GM11168 (cell line): ENCODE data around the gene SRRM2.

Experiments used
- in situ Hi-C: fragments of 300-500 bp; cut with MboI; formaldehyde crosslinking; loops from one replicate; pipeline ENCODE4 v1.12.0; 2022; ENCODE audit warnings: low sequenced_read_pairs; ENCODE audit not compliant: unreplicated experiment

SRRM2 gene

DNA sequence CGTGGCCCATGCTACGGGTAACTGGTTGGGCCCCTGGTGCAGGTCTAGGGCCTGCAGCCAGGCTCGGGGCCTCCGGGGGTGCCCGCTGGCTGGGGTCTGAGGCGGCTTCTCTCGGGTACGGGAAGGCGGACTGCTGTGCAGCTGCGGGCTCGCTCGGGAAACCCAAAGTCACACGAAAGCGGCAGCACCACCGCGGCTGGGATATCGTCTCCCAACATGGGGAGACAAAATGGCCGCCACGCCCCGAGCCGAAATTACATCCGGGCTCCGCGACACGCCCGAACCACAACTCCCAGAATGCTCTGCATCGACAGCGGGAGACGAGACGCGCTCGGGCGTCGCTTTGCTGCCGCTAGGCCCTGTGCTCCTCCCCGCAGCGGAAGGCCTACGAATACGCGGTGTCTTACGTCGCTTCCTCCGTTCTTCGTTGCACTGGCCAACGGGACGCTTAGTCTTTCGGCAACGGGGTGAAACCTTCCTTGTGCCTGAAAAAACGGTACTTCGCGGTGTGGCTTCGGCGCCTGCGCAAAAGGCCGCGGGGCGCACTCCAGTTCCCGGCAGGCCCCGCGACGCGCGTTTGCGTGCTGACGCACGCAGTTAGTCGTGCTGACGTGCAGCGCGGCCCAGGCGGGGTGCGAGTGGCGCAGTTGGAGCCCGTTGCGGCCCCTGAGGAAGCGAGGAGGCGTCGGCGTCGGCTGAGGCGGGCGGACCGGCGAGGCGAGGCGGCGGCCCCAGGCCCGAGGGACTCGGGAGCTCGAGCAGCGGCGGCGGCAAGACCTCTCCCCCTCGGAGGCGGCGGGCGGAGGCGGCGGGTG lies at the start of gene SRRM2:
SRRM2 (plus strand) TSS at position 604 of the 815 bp plus-strand sequence. CDS start 3,727 bp downstream, outside the sequence.
- in situ Hi-C loops, result no loop called here

DNA sequence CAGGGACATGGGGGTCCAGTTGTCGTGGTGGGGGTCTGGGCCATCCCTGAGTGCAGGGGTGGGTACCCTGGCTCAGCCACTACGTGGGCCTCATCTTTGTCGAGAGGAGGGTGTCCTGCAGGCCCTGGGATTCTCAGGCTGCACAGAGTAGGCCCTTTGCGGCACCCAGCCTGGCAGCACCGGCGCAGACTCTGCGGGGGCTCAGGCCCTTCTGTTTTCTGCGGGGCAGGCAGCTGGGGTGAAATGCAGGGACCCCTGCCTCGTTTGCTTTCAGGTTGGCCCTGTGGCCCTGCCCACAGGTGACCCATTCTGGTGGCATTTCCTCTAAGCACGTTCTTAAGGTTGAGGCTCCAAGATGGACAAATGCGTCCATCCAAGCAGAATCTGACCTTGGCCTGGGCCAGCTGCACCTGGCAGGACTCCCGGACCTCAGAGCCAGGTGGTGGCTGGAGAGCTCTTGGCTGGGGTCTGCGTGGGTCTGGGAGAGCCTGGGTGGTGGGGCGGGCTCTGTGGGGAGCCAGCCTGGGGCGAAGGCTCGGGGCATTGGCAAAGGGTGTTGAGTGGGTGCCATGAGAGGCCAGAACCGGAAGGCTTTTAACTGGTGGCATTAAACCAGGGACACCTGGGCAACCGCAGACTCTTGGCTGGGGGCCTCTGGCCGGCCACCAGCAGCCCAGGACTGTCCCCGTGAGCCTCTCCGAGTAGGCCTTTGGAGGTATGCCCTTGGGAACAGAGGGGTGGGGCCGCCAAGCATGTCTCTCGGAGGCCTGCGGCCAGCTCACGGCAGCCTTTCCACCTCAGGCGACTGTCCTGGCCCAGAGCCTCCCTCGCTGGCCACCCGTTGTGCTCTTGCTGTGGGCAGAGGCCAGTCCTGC lies 49.3 kb upstream of the SRRM2 start:
- in situ Hi-C loops, result no loop called here

DNA sequence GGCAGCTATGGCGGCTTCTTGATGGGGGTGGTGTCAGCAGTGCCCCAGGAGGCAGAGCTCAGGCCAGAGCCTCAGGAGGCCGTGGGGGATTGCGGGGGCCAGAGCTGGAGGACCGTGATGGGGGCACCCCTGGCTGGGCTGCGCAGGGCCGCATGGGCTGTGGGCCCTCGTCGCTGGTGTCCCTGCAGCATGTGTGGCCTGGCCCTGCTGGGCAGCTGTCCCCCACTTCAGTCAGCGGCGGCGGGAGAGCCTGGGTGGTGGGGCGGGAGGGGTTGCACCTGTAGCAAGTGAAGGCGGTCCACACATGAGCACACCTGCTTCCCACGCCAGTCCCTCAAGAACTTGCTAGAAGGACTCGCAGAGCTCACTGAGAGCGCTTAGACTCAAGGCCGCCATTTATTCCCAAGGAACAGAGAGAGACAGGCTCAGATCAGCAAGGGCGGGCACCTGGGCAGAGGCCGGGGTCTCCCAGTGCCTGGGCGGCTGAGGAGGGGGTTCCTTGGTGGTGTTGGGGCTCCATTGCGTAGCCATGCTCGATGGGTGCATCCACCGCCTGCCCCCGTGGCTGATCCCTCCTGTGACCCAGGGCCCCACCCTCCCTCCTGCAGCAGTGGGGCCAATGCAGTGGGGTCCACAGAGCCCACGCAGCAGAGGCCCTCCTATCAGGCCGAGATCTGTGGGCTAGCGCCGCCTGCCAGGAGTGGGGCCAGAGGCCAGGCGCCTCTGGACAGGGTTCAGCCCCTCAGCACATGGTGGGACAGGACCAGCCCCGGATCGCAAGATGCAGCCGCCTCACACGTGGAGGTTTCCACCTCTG lies 48.1 kb upstream of the SRRM2 start:
- in situ Hi-C loops, result no loop called here

DNA sequence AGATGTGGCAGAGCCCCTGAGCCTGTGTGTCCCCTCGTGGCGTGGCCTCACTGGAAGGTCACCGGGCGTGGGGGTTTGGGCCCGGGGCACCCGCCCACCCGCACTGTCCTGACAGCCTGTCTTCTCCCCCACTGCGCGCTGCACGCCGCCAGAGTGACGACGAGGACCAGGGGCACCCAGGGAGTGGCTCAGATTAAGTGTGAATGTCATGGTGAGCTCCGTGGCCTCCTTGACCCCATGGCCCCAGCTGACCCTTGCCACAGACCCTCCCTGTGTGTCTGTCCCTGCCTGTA lies 47.5 kb upstream of the SRRM2 start:
- in situ Hi-C loops, result no loop called here

DNA sequence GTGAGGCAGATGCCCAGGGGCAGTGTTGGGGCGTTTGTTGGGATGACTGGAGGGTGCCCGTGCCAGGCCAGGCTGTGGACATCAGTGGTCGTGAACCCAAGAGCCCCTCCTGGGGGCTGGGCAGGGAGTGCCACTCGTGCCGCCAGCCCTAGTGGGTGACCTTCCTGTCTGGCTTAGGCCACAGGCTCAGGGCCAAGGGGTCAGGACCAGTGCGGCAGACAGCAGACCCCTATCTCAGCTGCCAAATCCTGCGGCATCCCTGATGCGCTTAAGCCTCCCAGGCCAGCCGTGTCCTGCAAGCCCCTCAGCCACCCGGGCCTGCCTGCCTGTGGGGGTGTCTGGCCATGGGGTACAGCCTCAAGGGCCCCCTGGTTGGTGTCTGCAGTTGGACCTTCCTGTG lies 47.1 kb upstream of the SRRM2 start:
- in situ Hi-C loops, result no loop called here

DNA sequence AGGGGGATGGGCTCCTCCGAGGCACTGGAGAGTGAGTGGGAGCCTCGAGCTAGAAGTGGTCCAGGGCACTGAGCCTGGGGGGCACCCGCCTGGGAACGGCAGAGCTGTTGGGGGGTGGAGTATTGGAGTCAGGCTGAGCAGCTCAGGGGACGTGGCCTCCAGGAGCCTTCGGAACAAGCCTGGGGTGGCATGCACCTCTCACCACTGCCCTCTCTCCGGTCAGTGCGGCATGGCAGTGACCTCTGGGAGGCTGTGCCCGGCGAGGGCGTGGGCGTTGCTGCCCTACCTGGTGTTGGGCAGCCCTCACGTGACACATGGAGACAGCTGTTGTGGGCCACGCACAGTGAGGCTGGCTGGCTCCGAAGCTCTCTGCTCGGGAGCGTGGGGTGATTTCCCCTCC lies 46.4 kb upstream of the SRRM2 start:
- in situ Hi-C loops, result no loop called here

DNA sequence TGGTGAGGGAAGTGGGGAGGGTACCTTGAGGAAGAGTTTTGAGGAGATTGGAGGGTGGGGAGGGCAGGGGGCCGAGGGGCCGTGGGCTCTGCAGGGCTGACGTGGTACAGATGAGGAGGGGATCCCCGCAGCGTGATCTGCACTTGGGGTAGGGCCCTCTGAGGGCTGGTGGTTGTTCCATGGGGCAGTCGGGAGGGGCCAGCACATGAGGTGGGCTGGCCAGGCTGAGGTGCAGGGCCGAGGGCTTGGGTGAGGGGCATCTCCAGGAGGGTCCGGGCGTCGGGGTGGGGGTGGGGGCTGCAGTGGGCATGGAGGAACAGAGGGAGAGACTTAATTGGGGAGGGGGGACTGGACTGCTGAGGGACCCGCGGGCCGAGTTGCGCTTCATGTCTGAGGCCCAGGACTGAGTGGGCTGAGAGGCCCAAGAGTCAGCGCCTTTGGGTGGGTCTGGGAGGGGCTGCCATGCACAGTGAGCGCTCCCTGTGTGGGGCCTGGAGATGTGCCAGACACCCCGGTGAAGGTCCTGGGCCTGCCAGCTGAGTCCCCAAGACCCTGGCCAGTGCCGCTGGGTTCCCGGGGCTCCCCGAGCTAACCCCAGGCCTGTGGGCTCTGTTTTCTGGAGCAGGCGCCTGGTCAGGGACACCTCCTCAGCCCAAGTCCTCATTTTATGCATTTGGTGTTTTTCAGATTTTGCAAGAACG lies 45.7 kb upstream of the SRRM2 start:
- in situ Hi-C loops, result no loop called here

DNA sequence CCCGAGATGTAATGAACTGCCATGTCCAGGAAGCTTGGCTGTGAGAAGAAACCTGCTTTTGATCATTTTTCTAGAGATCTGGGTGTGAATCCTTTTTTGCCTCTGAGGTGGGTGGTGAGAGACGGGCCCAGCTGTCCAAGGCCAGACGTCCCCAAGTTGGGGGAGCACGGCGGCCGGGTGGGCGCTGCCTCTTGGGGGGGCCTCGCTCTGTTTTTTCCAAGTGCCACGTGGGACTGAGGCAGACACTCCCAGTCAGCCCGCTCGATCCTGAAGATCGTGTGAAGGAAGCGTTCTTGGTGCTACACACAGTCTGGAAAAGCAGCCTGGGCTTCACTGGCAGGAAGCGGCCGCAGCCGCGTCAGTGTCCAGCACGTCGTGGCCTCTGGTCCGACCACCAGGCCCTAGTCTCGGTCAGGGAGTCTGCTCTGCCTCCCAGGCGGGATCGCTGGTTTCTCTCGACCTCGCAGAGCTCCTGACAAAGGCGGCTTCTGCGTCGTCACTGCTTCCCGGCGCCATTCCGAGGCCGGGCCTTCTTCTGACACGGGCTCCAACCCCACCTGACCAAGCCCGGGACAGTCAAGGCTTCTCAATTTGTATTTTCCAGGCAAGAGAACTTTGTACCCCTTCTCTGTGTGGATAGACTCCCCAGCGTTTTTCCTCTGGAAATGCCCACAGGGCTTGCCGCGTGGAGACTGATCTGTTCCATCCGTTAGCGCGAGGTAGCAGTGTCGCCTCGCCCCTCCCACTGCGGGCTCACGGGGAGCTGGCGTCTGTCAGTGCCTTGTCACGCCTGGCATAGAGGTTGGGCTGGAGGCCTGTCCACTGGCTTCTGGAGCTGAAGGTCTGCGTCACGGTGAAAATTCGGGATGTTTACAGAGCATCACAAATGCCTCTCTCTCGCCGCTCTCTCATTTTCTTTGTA lies 44.8 kb upstream of the SRRM2 start:
- in situ Hi-C loops, result no loop called here

DNA sequence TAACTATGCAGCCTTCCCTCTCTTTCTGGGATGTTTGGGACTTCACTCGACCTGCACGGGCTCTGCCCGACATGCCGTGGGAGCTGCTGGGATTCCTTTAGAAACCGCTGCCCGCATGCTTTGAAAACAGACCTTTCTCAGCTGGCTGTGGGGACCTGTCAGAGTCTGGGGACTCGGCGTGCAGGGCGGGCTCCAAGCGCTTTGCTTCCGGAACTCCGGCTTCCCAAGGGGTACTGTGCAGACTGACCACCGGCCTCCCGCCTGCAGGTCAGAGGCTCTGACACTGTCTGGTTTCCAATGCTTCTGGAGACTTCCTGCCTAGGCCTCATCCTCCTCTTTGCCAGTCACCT lies 44.2 kb upstream of the SRRM2 start:
- in situ Hi-C loops, result no loop called here

DNA sequence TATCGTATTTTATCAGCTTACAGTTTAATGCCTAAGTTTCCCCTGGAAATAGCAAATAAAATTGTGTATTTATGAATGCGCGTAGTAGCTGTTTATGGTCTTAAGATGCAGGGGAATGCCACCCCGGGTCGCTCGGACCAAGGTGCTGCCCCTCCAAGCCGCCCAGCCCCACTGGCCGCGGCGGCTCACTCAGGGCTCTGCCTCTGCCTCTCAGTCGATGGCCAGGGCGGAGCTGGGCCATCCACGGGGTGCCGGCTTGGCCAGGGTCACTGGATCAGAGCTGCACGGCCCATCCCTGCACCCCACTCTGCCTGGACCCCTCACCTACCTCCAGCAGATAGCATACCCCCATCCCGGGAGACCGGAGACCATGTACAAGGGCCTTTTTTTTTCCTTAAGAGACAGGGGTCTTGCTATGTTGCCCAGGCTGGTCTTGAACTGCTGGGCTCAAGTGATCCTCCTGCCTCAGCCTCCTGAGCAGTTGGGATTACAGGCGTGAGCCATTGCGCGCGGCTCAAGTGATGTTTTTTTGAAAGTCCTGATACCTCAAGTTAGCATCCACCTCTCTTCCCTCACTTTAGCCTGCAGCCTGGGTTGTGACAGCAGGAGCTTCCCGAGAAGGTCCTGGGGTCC lies 43.4 kb upstream of the SRRM2 start:
- in situ Hi-C loops, result no loop called here

DNA sequence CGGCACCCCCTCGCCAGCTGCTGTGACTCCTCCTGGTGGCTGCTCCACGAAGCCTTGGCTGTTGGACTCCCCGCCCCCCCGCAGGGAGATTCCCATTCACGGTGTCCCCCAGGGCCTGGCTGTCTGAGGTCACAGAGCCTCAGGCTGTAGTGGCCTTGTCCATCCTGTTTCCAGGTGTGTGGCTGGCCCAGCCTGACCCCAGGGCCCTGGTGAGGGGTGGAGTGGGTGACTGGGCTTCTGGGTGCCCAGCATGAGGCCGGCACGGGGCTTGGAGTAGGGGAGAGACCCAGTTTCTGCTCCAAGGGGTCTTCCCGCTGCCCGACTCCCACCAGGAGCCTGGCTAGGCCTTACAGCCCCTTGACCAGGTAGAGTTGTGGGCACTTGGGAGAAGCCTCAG lies 42.9 kb upstream of the SRRM2 start:
- in situ Hi-C loops, result no loop called here

DNA sequence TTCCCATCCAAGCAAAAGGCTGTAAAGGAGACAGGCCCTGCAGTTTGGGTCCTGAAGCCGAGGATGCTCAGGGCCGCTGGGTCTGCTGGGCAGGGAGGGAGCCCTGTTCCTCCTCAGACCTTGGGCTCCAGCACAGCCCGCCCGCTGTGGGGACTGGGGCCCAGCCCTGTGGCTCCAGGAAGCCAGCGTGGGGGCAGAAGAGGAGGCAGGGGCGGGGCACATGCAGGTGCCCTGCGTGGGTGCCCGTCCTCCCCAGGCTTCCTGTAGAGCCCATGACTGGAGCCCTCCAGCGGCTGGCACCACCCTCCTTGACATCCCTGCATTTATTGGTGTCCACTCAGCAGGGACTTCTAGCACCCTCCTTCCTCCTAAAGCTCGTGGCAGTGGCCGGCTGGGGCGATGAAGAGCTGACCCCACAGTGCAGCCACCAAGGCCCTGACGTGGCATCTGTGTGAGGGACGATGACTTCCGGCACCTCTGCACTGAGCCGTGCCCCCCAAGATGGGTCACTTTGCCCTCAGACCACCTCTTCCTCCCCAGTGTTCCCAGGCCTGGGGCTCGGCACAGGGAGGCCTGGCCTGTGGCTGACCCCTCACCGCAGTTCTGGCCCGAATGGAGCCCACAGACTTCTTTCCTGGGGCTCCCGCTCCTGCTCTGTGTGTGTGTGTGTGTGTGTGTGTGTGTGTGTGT lies 42.3 kb upstream of the SRRM2 start:
- in situ Hi-C loops, result no loop called here

DNA sequence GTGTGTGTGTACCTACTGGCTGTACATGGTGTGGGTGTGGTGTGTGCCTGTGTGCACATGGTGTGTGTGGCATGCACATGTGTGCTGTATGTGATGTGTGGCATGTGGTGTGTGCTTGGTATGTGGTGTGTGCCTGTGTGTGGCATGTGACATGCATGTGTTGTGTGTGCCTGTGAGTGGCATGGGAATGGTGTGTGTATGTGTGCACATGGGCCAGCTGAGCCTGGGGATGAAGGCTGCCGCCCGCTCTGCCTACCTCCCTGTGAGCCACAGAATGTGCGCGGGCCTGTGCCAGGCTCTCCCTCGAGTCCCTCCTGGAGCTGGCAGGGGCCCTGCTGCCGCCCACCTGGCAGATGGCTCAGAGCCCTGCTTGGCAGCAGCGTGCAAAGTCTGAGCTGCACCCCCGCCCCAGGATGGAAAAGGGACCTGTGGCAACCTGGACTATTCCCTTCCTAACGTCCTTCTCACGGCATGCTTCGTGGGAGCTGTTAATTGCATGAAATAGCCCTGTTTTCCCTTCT lies 41.7 kb upstream of the SRRM2 start:
- in situ Hi-C loops, result no loop called here

DNA sequence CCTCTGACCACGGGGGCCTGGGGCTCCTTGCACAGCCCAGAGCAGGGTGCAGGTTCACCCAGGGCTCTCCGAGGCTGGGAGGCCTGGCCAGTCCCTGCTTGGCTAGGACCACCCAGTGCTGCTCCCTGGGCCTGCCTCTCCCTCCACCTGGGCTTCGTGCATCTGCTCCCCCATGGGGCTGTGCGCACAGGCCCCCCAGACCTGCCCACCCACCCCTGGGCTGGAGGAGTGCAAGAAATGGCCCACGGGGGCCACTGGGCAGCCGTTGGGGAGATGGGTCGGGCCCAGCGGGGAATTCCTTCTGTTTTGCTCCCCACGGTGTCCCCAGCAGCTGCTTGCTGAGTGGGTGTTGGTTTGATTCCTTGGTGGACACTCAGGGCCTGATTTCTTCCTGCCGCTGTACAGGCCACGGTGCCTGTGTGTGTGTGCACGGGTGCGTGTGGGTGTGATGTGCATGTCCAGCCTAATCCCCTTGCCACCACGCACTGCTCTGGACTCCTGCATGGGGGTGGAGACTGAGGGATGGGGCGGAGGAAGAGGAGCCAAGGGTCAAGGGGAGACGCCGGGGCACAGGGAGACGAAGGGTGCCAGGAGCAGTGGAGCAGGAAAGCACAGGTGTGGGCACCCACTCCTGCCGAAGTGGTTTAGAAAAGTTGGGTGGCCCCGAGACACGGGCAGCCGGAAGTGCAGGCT lies 40.9 kb upstream of the SRRM2 start:
- in situ Hi-C loops, result no loop called here

DNA sequence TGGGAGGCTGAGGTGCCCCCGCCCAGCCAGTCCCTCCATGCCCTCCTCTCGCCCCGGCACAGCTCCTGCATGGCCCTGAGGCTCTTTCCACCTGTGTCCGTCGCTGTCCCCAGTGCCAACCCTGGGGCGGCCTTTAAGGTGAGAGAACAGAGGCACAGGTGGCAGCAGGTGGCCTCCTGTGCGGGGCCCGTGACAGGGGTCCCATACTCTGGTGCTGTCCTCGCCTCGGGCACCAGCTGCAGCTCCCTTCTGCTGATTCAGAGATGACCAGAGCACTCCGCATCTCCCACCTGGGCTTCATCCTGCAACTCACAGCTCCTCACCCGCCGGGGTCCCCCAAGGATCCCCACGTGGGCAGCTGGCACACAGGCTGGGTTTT lies 40.4 kb upstream of the SRRM2 start:
- in situ Hi-C loops, result no loop called here

DNA sequence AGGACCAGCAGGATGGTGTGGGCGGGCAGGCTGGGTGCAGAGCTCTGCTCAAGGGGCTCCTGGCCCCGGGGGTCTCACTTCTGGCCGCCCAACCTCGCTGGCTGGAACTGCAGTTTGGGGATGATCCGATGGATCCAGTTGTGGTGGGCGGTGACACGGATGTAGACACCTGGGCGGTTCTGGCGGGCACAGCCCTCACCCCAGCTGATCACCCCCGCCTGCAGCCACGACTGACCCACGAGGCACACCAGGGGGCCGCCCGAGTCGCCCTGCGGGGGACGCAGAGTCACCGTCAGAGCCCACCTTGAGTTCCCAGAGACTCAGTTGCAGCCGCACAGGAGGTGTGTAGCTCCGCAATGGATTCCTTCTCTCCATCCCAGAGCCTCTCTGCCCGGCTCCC lies 39.9 kb upstream of the SRRM2 start:
- in situ Hi-C loops, result no loop called here

DNA sequence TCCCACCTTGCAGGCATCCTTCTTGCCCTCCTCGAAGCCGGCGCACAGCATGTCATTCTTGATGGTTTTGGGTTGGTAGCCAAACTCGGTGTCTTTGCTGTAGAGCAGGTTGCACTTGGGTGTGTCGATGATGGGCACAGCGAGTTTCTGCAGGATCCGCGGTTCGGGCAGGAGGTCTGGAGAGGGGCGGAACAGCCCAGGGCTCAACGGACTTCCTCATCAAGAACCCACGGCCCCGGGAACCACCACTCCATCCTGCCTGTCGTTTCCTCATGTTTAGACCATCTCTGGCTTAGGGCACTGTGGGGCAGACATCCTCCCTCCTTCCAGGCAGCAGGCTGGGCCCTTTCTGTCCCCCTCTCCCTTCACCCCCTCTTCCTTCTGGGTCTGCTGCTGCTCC lies 38.9 kb upstream of the SRRM2 start:
- in situ Hi-C loops, result no loop called here
